8988T (cell line): ENCODE results near the gene MAP3K14.

Experiments used
- DNase-seq: peaks from one replicate; pipeline ENCODE4 v3.0.0; 2011

Gene MAP3K14

GRCh38 chr17:45338996-45339535 is 22.2 kb upstream of the MAP3K14 start:
- no peak for DNase-seq

DNA sequence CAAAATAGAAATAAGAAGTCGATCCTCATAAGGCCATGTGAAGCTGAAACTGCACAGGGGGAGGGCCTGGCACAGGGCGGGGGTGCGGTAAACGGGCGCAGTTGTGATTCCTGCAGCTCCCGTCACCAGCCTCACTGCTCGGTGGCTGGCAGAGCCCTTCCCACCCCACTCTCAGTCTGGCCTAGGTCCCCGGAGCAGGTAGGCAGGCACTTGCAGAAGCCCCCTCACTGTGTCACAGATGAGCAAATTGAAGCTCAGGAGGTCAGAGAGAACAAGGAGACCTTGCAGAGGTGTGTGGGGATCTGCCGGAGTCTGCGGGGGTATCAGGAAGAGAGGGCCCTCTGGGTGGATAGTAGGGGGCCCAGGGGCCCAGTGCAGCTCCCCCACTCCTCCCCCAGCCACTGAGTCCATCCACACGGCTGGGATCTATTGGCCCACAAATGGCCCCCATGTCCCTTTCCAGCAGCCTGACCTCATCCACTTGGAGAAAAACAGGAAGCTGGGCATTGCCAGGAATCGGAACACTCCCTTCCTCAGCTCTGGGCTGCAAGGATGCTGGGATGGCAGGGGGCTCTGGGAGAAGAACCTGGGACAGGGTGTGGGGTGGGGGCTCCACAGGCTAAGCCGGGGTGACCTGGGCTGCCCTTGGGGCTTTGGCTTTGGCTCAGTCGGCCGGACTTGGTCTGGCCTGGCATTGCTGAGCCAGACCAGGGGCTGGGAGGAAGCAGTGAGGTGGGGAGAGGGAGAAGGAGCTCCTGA is 21.4 kb upstream of the MAP3K14 start:
- no peak for DNase-seq

DNA sequence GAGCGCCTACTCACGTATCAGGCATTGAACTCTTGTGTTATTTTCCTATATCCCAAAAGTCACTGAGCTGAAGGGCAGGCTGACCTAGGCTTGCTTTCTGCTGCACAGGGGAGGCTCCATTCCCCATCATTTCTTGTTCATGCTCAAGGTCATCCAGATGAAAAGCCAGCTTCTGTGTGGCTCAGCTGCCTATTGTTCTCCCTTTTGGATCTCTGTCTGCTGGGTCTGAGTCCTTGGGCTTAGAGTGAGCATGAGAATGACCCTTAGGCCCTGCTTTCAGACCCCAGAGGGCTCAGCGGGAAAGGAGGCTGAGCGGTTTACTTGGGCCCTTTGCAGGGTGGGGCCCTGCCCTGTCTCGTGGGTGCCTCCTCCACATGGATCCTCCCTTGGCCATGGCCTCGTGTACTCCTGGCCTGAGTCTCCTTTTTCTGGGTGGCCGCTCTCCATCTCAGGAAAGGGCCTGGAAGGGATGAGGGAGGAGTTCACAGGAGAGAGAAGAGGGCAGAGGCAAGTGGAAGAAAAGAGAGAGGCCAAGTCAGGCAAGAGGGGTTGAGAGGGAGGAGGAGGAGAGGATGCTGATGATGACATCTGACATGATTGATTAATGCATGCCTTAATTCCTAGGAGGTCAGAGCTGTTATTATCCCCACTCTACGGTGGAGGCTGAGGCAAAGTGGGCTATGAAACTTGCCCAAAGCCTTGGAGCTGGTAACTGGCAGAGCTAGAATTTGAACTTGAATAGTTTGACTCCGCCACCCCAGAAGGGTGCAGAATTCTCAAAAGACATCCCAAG is 19.8 kb upstream of the MAP3K14 start:
- no peak for DNase-seq

DNA sequence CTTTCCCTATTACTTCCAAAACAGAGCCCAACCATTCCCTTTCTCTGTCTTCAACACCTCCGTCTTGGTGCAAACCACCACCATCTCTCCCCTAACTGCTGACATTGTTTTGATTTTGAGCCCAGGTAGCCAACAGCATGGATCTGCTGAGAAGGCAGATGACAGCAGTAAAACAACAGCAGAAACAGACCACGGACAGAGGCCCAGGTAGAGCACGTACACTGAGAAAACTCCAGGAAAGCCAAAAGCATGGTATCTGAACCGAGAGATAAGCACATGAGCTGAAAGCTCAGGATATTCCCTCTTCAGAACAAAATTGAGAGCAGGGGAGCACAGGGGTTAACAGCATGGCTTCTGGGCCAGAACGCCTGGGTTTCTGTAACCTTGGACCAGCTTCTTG is 18.9 kb upstream of the MAP3K14 start:
- DNase-seq: no peak

- no peak for DNase-seq
Measured at GRCh38 chr17:45334701-45335677, 18.2 kb upstream of the MAP3K14 start.

DNA sequence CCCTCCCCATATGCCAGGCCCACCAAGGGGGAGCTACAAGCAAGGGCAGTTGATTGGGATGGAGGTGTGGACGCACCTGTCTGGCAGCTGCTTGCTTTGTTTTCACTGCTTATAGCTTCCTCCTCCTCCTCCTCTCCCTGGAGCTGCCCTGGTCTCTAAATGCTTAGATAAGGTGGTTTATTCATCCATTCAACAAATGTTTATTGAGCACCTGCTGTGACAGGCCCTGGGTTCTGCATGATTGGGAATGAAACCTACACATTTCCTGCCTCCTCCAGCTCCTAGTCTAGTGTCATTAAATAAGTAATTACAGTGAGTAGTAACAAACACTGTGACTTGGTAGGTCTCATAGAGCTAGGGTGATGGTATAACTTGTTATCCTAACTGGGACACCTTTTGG is 17.4 kb upstream of the MAP3K14 start:
- no peak for DNase-seq

GRCh38 chr17:45333702-45334092 is 16.9 kb upstream of the MAP3K14 start:
- DNase-seq: no peak

GRCh38 chr17:45332989-45333701 is 16.3 kb upstream of the MAP3K14 start:
- no peak for DNase-seq

- DNase-seq: no peak
Measured at GRCh38 chr17:45332505-45332904, 15.7 kb upstream of the MAP3K14 start.

- no peak for DNase-seq
Measured at GRCh38 chr17:45326626-45327025, 9.8 kb upstream of the MAP3K14 start.

DNA sequence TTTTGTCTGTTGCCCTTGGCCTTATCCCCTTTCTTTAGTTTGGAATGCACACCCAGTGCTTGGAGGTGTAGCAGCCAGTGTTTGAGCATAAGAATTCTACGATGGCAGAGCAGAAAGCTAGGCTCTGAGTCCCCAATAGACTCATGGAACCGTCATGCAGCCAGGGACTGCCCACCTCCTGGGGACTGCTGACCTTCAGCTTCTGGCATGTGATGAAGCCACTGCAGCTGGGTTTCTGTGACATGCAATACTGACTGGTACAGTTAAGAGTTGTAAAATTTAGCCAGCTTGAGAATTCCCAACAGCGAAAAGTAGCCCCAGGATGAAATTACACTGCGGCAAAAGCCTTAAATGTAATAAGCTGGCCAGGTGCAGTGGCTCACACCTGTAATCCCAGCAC is 9.0 kb upstream of the MAP3K14 start:
- no peak for DNase-seq

GRCh38 chr17:45324336-45324735 is 7.5 kb upstream of the MAP3K14 start:
- DNase-seq: no peak

GRCh38 chr17:45322168-45322567 is 5.3 kb upstream of the MAP3K14 start:
- no peak for DNase-seq

DNA sequence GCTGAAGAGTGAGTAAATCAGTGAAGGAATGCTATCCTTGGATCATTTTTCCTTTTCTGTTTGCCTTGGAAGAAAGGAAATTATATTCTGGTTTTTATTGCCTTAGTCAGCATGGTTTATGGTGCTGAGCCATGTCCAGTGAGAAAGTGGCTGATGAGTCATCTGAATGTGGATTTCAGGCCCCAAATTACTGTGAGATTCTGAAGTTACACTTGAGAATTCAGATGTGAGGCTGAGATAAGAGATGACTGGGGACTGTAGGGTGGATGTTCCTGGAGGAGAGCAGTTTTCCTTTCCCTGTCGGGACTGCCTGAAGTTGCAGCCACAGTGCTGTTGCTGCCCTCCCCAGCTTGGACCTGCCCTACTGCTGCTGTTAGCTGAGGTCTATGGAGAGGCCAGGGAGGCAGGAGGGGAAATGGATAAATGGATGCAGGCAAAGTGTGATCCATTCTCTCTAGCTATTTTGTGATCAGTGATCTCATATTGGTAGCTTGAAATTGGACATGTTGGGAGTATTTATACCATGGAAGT is 4.2 kb upstream of the MAP3K14 start:
- DNase-seq: peak; percentile 61

DNA sequence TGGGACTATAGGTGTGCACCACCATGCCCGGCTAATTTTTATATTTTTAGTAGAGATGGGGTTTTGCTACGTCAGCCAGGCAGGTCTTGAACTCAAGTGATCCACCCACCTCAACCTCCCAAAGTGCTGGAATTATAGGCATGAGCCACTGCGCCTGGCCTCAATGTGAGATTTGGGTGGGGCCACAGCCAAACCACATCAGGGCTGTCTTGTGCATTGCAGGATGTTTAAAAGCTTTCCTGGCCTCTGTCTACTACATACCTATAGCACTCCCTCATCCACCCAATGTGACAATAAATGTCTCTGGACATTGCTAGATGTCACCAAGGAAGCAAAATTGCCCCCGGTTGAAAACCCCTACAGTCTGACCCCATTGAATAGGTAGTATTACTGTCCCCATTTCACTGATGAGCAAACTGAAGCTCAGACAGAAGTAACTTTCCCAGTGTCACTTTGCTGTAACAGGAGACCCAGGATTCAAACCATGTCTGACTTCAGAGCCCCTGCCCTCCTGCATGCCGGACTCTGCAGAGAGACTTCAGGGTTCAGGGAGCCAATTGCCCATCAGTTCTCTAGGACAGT is 3.6 kb upstream of the MAP3K14 start:
- no peak for DNase-seq

GRCh38 chr17:45319239-45319703 is 2.5 kb upstream of the MAP3K14 start:
- no peak for DNase-seq

DNA sequence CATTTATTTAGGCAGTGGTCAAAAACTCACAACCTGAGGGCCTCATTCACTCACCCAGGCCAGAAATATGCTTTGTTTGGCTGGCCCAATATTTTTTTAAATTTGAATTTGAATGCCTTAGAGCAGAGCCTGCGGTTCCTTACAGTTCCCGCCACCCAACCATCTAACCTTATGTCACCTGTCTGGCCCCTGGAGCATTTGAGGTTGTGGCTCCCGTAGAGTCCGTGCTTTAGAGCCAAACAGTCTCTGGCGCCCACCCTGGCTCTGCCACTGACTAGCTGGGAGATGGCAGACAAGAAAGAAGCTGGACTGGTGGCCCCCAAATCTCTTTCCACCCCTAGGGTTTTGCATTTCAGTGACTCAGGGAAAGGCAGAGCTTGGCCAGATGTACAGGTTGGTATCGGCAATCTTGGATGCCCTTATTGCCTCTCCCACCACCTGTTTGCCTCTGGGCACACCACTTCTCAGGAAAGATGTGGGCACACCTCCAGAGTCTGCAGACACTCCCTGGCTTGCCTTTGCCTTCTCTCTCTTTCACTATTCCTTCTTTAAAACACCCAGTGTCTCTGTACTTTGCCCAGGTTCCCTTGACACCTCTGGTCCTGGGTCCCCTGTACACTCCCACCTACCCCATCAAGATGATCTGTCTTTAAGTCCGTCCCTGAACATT is 1.9 kb upstream of the MAP3K14 start:
- DNase-seq: no peak

- DNase-seq: peak; percentile 92
Measured at GRCh38 chr17:45317111-45317928, 500 bp upstream of the MAP3K14 start.

DNA sequence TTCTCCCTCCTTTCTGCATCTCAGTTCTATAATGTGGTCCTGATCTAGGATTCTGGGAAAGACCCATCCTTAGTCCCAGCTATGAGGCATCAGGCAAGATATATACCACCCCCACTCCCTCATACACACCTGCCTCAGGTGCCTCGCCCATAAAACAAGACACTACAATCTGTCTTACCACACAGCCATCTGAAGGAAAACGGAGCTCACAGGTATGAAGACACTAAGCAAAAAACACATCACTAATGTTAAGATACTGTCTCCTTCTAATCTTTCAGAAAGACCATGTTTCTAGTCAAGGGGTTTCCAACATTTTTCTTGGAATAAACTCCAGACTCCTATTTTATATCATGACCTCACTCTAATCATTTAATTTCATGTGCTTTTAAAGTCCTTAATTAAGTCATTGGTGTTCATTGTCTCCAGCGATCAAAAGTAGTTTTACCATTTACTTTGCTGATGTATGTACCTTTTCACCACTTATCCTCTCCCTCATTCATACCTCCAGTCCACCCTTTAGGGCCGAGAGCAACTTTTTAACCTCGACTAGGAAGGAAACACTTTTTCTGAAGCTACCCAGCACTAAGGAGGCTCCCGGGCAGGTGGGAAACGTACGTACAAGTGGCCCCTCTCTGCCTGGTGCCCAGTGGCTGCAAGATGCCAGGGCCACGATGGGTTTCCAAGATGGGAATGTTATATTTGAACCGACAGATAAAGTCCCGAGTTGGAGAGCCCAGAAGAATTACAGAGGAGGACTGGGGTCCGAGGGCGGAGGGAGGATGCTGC is 979 bp downstream of the MAP3K14 start:
- DNase-seq: no peak
